ENCODE results near the gene TOX2. TPM values are rescaled to one million over a fixed set of nuclear protein-coding genes. Genes with fewer than 3 reads are reported as not detected.

TOX2 gene
- total RNA-seq, 1 donor: 1.1 TPM

GRCh38 chr20:44015733-44016103 lies 101.1 kb downstream of the TOX2 start:
- no peak overlapping the region for H3K4me2 ChIP-seq (ENCODE audit: insufficient read depth, low read length)
- H3K4me1 ChIP-seq (ENCODE audit: insufficient read depth, low read length): peaks cover 8% of the 10 kb centered on the region
- H3K79me2 ChIP-seq (ENCODE audit: insufficient read depth, low read length): no peaks in the 10 kb centered on the region
- peaks cover 33% of the 10 kb centered on the region for H3K27me3 ChIP-seq (ENCODE audit: insufficient read depth, low read length)
- no peak overlapping the region for H2AFZ ChIP-seq (ENCODE audit: low read length)
- peaks cover 3% of the 10 kb centered on the region for H4K20me1 ChIP-seq (ENCODE audit: insufficient read depth, low read length)
- TF ChIP-seq CTCF (IDR thresholded peaks at IDR 0.05; ENCODE audit: extremely low read depth, low read depth, low read length): no peak
- DNase-seq (ENCODE audit: insufficient read length, low spot score, missing footprints): no peak
- no peak overlapping the region for H3K4me3 ChIP-seq (ENCODE audit: insufficient read depth, low read length)
- no peak overlapping the region for H3K27ac ChIP-seq (ENCODE audit: low read depth, low read length)
- no peaks in the 10 kb centered on the region for H3K36me3 ChIP-seq (ENCODE audit: insufficient read depth, low read length)
- no peaks in the 10 kb centered on the region for H3K9me3 ChIP-seq (ENCODE audit: low read depth, low read length)

GRCh38 chr20:44016525-44016924 lies 101.9 kb downstream of the TOX2 start:
- Histone ChIP-seq H2AFZ (ENCODE audit: low read length) (no peak overlapping the region), H3K4me1 (ENCODE audit: insufficient read depth, low read length) (peaks cover 8% of the 10 kb centered on the region), H3K79me2 (ENCODE audit: insufficient read depth, low read length) (no peaks in the 10 kb centered on the region), H3K9me3 (ENCODE audit: low read depth, low read length) (no peaks in the 10 kb centered on the region), H4K20me1 (ENCODE audit: insufficient read depth, low read length) (peaks cover 3% of the 10 kb centered on the region), H3K27ac (ENCODE audit: low read depth, low read length) (no peak overlapping the region), H3K27me3 (ENCODE audit: insufficient read depth, low read length) (peaks cover 33% of the 10 kb centered on the region), H3K4me2 (ENCODE audit: insufficient read depth, low read length) (no peak overlapping the region), H3K36me3 (ENCODE audit: insufficient read depth, low read length) (no peaks in the 10 kb centered on the region), H3K4me3 (ENCODE audit: insufficient read depth, low read length) (no peak overlapping the region)
- no peak for DNase-seq (ENCODE audit: insufficient read length, low spot score, missing footprints)
- no peak for TF ChIP-seq CTCF (IDR thresholded peaks at IDR 0.05; ENCODE audit: extremely low read depth, low read depth, low read length)

- Histone ChIP-seq H2AFZ (ENCODE audit: low read length) (no peak overlapping the region), H3K4me2 (ENCODE audit: insufficient read depth, low read length) (no peak overlapping the region), H3K79me2 (ENCODE audit: insufficient read depth, low read length) (no peaks in the 10 kb centered on the region), H3K27ac (ENCODE audit: low read depth, low read length) (no peak overlapping the region), H3K4me1 (ENCODE audit: insufficient read depth, low read length) (peaks cover 8% of the 10 kb centered on the region), H3K36me3 (ENCODE audit: insufficient read depth, low read length) (no peaks in the 10 kb centered on the region), H4K20me1 (ENCODE audit: insufficient read depth, low read length) (peaks cover 3% of the 10 kb centered on the region), H3K27me3 (ENCODE audit: insufficient read depth, low read length) (peaks cover 32% of the 10 kb centered on the region), H3K9me3 (ENCODE audit: low read depth, low read length) (no peaks in the 10 kb centered on the region), H3K4me3 (ENCODE audit: insufficient read depth, low read length) (no peak overlapping the region)
- no peak for DNase-seq (ENCODE audit: insufficient read length, low spot score, missing footprints)
- TF ChIP-seq CTCF (IDR thresholded peaks at IDR 0.05; ENCODE audit: extremely low read depth, low read depth, low read length): no peak
Observed at GRCh38 chr20:44017211-44017610, 102.6 kb downstream of the TOX2 start.

GRCh38 chr20:44017905-44018258 lies 103.2 kb downstream of the TOX2 start:
- no peaks in the 10 kb centered on the region for H3K79me2 ChIP-seq (ENCODE audit: insufficient read depth, low read length)
- H3K4me3 ChIP-seq (ENCODE audit: insufficient read depth, low read length): peak overlapping the region; percentile 46
- H3K27me3 ChIP-seq (ENCODE audit: insufficient read depth, low read length): peaks cover 30% of the 10 kb centered on the region
- no peak overlapping the region for H2AFZ ChIP-seq (ENCODE audit: low read length)
- H3K4me2 ChIP-seq (ENCODE audit: insufficient read depth, low read length): peak overlapping the region; percentile 56
- no peak overlapping the region for H3K27ac ChIP-seq (ENCODE audit: low read depth, low read length)
- H3K9me3 ChIP-seq (ENCODE audit: low read depth, low read length): no peaks in the 10 kb centered on the region
- H3K4me1 ChIP-seq (ENCODE audit: insufficient read depth, low read length): peaks cover 8% of the 10 kb centered on the region
- no peak for DNase-seq (ENCODE audit: insufficient read length, low spot score, missing footprints)
- no peak for TF ChIP-seq CTCF (IDR thresholded peaks at IDR 0.05; ENCODE audit: extremely low read depth, low read depth, low read length)
- no peaks in the 10 kb centered on the region for H3K36me3 ChIP-seq (ENCODE audit: insufficient read depth, low read length)
- peaks cover 3% of the 10 kb centered on the region for H4K20me1 ChIP-seq (ENCODE audit: insufficient read depth, low read length)
